Neural crest cell (in vitro differentiated cells): Measurements from ENCODE around the gene PTPN14. TPM values are rescaled to one million over a fixed set of nuclear protein-coding genes. Genes with fewer than 3 reads are reported as not detected.

Experiments
- DNase-seq: peaks from one replicate; pipeline ENCODE4 v3.0.0; 2021; ENCODE audit warnings: low read depth, mixed read lengths, low spot score
- H3K27ac Mint-ChIP-seq: one replicate; pipeline ENCODE4 v1.8.0; 2021; ENCODE audit warnings: mild to moderate bottlenecking, mixed read lengths; ENCODE audit not compliant: unreplicated experiment
- H3K27me3 Mint-ChIP-seq: 2 replicates; pipeline ENCODE4 v1.8.0; 2021; ENCODE audit warnings: low read depth, mild to moderate bottlenecking, mixed read lengths
- H3K36me3 Mint-ChIP-seq: 2 replicates; pipeline ENCODE4 v1.8.0; 2021; ENCODE audit warnings: low read depth, mild to moderate bottlenecking, mixed read lengths
- H3K4me1 Mint-ChIP-seq: 2 replicates; pipeline ENCODE4 v1.8.0; 2021; ENCODE audit warnings: mixed read lengths
- H3K4me3 Mint-ChIP-seq: one replicate; pipeline ENCODE4 v1.8.0; 2021; ENCODE audit warnings: mild to moderate bottlenecking, mixed read lengths
- H3K9me3 Mint-ChIP-seq: 2 replicates; pipeline ENCODE4 v1.8.0; 2021; ENCODE audit warnings: mixed read lengths
- total RNA-seq: library from RNA; stranded (reverse); gene quantifications from 2 replicates; pipeline ENCODE4 v1.2.1, GENCODE V29; 2021
- TF ChIP-seq, protein P1 (sequence below): fragments of 200-600 bp; sonication (generic); conservative IDR thresholded peaks from 2 replicates; pipeline ENCODE4 v1.5.0; 2021; ENCODE audit warnings: antibody characterized with exemption, mild to moderate bottlenecking

PTPN14 gene
- total RNA-seq, 1 donor from 2014 or later, result 21.4 TPM

- H3K27ac Mint-ChIP-seq, result no peak overlapping the region
- TF ChIP-seq, protein P1, sequence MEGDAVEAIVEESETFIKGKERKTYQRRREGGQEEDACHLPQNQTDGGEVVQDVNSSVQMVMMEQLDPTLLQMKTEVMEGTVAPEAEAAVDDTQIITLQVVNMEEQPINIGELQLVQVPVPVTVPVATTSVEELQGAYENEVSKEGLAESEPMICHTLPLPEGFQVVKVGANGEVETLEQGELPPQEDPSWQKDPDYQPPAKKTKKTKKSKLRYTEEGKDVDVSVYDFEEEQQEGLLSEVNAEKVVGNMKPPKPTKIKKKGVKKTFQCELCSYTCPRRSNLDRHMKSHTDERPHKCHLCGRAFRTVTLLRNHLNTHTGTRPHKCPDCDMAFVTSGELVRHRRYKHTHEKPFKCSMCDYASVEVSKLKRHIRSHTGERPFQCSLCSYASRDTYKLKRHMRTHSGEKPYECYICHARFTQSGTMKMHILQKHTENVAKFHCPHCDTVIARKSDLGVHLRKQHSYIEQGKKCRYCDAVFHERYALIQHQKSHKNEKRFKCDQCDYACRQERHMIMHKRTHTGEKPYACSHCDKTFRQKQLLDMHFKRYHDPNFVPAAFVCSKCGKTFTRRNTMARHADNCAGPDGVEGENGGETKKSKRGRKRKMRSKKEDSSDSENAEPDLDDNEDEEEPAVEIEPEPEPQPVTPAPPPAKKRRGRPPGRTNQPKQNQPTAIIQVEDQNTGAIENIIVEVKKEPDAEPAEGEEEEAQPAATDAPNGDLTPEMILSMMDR, result no peak
- H3K4me3 Mint-ChIP-seq, result no peak overlapping the region
- peaks cover 24% of the 10 kb centered on the region for H3K4me1 Mint-ChIP-seq
- no peak for DNase-seq
- H3K27me3 Mint-ChIP-seq, result no peaks in the 10 kb centered on the region
- H3K9me3 Mint-ChIP-seq, result no peaks in the 10 kb centered on the region
- H3K36me3 Mint-ChIP-seq, result peaks cover 9% of the 10 kb centered on the region
Measured at GRCh38 chr1:214459895-214460294, 91.5 kb downstream of the PTPN14 start.

GRCh38 chr1:214458541-214458940 lies 92.9 kb downstream of the PTPN14 start:
- DNase-seq, result no peak
- H3K4me3 Mint-ChIP-seq, result no peak overlapping the region
- TF ChIP-seq, protein P1, result no peak
- H3K27ac Mint-ChIP-seq, result no peak overlapping the region
- H3K4me1 Mint-ChIP-seq, result peaks cover 21% of the 10 kb centered on the region
- peaks cover 4% of the 10 kb centered on the region for H3K36me3 Mint-ChIP-seq
- H3K27me3 Mint-ChIP-seq, result no peaks in the 10 kb centered on the region
- no peaks in the 10 kb centered on the region for H3K9me3 Mint-ChIP-seq

DNA sequence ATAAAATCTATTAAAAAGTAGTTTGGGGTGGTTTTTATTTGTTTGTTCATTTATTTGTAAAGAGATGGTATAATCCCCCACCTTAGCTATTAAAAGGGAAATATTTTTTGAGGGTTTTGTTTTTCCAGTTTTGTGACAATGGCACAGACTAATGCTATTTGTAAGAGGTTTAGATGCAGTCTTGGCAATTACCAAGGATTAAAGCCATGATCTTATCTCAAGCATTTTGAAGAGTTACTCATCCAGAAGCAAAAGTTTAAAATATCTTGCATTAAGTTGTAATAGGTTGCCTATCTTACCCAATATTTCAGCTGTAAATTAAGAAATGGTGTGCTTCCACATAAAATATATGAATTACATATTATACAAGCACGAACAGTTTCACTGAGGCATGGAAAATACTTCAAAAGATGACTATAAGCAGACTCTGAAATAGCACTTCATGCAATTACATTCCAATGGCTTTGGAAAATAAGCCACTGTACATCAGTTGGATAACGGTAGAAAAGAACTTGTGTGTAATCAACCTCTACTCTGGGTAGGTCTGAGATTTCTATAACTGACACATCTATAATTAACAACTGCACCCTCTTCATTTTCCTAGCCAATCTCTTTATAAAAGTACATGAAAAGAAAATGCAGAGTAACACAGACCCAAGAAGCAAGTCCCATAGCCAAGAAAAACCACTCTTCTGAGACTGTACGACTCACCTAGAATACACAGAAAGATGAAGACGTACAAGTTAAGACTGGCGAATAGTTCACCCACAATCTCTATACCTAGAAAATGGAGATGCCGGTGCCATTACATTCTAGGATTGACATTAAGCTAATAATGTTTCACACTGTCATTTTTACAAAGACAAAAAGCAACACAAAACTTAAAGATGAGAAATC lies 95.2 kb downstream of the PTPN14 start:
- Mint-ChIP-seq H3K27ac (no peak overlapping the region), H3K36me3 (no peaks in the 10 kb centered on the region), H3K4me3 (no peak overlapping the region), H3K27me3 (no peaks in the 10 kb centered on the region), H3K9me3 (no peaks in the 10 kb centered on the region), H3K4me1 (peaks cover 28% of the 10 kb centered on the region)
- TF ChIP-seq, protein P1, result no peak
- no peak for DNase-seq

DNA sequence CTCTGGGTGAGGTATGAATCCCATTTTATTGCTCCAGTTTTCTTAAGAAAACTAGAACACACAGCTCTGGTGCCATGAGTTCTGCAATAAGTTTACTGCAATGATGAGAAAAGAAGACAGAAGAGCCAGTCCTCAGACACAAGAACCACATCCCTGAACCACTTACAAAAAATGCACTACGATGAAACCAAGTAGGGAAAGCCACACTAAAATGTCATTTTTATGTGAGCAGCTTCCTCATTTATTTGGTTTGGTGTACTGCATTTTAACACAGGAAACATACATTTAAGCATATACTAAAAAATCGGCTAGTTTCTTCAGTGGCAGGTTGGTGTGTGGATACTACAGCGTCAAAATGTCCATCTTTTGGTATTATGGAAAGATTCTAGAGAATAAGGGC lies 95.9 kb downstream of the PTPN14 start:
- H3K4me3 Mint-ChIP-seq, result no peak overlapping the region
- H3K4me1 Mint-ChIP-seq, result peaks cover 24% of the 10 kb centered on the region
- H3K27ac Mint-ChIP-seq, result no peak overlapping the region

GRCh38 chr1:214454569-214455396 lies 96.6 kb downstream of the PTPN14 start:
- no peak for DNase-seq
- Mint-ChIP-seq H3K27ac (no peak overlapping the region), H3K4me1 (peaks cover 20% of the 10 kb centered on the region), H3K4me3 (no peak overlapping the region), H3K27me3 (no peaks in the 10 kb centered on the region), H3K36me3 (no peaks in the 10 kb centered on the region), H3K9me3 (no peaks in the 10 kb centered on the region)
- TF ChIP-seq, protein P1, result no peak

More for the DNA sequence above, 95.9 kb downstream of the PTPN14 start:
- no peaks in the 10 kb centered on the region for H3K36me3 Mint-ChIP-seq
- no peak for DNase-seq
- H3K27me3 Mint-ChIP-seq, result no peaks in the 10 kb centered on the region
- H3K9me3 Mint-ChIP-seq, result no peaks in the 10 kb centered on the region
- TF ChIP-seq, protein P1, result no peak
